ENCODE data around the gene MICAL2.
"Not testable (repeated sequence)": the region's sequence is repeated elsewhere in the genome, so short reads cannot be mapped to it uniquely, and the experiment has no call there.

MICAL2 gene

DNA sequence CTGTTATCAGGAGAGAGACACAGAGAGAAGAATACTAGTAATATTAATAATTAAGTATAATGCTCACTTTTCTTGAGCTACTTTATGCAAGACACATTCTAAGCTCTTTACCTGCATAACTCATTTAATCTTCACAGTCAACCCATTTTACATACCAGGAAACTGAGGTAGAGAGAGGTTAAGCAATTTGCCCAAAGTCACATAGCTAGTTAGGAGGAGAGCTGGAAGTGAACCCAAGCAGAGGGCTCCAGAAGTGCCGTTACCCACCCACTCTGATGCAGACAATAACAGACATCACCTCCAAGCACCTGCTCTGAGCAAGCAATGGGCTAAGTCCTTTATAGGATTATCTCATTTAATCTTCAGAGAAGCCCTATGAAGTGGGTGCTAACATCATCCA is 24.8 kb downstream of the MICAL2 start:
- Mint-ChIP-seq H3K9me3 (no peaks in the 10 kb centered on the region), H3K4me3 (no peak overlapping the region), H3K27ac (no peak overlapping the region), H3K27me3 (ENCODE audit: low read depth) (no peaks in the 10 kb centered on the region), H3K36me3 (ENCODE audit: low read depth) (peaks cover 16% of the 10 kb centered on the region), H3K4me1 (ENCODE audit: low read depth) (peaks cover 30% of the 10 kb centered on the region)
- DNase-seq (ENCODE audit: low spot score): no peak

- H3K27me3 Mint-ChIP-seq (ENCODE audit: low read depth): no peaks in the 10 kb centered on the region
- H3K36me3 Mint-ChIP-seq (ENCODE audit: low read depth): peaks cover 24% of the 10 kb centered on the region
- no peaks in the 10 kb centered on the region for H3K9me3 Mint-ChIP-seq
- no peak overlapping the region for H3K4me3 Mint-ChIP-seq
- DNase-seq (ENCODE audit: low spot score): no peak
- H3K4me1 Mint-ChIP-seq (ENCODE audit: low read depth): peaks cover 45% of the 10 kb centered on the region
- H3K27ac Mint-ChIP-seq: peak overlapping the region; percentile 45
Observed at GRCh38 chr11:12137005-12137690, 26.8 kb downstream of the MICAL2 start.

GRCh38 chr11:12137938-12138731 is 27.7 kb downstream of the MICAL2 start:
- Mint-ChIP-seq H3K27ac (peak overlapping the region; percentile 58), H3K36me3 (ENCODE audit: low read depth) (peaks cover 28% of the 10 kb centered on the region), H3K27me3 (ENCODE audit: low read depth) (no peaks in the 10 kb centered on the region), H3K4me3 (no peak overlapping the region), H3K9me3 (no peaks in the 10 kb centered on the region), H3K4me1 (ENCODE audit: low read depth) (peaks cover 52% of the 10 kb centered on the region)
- no peak for DNase-seq (ENCODE audit: low spot score)

DNA sequence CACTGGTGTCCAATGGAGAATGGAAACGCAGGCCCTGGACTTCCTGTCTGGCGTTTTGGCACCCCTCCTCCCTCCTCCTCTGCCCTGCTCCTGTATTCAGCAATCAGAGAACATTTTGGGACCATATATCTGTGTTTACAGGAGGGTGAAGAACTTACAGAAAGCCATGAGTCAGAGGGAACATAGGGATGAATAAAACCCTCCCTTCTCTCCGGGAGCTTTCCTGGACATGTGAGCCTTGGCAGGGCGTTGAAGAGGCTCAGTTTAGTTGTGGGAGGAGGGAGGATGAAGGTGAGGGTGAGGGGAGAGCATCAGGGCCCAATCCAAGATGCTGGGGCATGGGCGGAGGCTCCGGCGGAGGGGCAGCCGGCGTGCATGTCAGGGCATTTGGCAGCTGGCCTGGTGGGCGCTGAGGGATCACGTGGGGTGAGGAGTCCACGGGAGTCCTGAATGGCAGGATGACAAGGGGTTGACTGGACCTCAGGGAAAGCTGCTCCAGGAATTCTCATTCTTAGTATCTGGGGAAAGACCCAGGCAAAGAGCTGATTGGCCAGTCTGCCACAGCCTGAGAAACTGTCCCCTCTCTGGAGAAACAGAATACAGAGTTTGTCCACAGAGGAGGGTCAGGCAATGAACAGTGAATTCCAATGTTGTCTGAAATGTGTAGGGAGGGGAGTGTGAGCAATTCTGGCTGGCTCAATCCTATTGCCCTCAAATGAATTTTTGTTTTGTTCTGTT is 28.9 kb downstream of the MICAL2 start:
- Mint-ChIP-seq H3K27me3 (ENCODE audit: low read depth) (no peaks in the 10 kb centered on the region), H3K4me1 (ENCODE audit: low read depth) (peaks cover 51% of the 10 kb centered on the region), H3K9me3 (no peaks in the 10 kb centered on the region), H3K36me3 (ENCODE audit: low read depth) (peaks cover 28% of the 10 kb centered on the region), H3K27ac (no peak overlapping the region), H3K4me3 (no peak overlapping the region)
- no peak for DNase-seq (ENCODE audit: low spot score)

DNA sequence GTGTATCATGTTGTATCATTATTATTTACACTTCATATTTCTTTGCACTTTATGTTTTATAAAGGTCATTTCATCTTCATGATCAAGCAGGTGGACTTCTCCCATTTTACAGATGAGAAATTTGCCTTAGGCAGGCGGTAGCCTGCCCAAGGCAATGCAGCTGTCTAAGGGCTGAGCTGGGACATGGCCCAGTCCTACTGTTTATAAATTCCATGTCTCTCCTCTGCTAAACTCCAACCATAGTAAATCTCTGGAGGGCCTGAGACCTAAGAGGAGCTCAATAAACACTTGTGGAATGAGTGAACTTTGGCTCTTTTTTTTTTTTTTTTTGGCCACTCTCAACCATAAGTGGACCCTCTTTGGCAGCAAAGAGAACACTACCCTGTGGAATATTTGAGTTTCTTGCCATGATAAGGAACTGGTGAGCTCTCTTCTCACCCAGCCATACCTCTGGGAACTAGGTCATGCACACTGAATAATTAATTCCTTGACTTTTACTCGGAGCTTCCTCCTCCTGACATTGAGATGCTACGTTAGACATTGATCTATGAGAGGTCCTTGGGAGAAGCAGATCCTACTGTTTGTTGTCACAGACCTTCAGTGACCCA is 29.9 kb downstream of the MICAL2 start:
- H3K9me3 Mint-ChIP-seq: no peaks in the 10 kb centered on the region
- H3K4me3 Mint-ChIP-seq: no peak overlapping the region
- peaks cover 56% of the 10 kb centered on the region for H3K4me1 Mint-ChIP-seq (ENCODE audit: low read depth)
- no peak for DNase-seq (ENCODE audit: low spot score)
- no peaks in the 10 kb centered on the region for H3K27me3 Mint-ChIP-seq (ENCODE audit: low read depth)
- H3K36me3 Mint-ChIP-seq (ENCODE audit: low read depth): peaks cover 28% of the 10 kb centered on the region
- H3K27ac Mint-ChIP-seq: no peak overlapping the region

- H3K4me1 Mint-ChIP-seq (ENCODE audit: low read depth): peaks cover 61% of the 10 kb centered on the region
- H3K9me3 Mint-ChIP-seq: peaks cover 2% of the 10 kb centered on the region
- H3K36me3 Mint-ChIP-seq (ENCODE audit: low read depth): peaks cover 29% of the 10 kb centered on the region
- no peak overlapping the region for H3K4me3 Mint-ChIP-seq
- no peak for DNase-seq (ENCODE audit: low spot score)
- peak overlapping the region; percentile 28 for H3K27ac Mint-ChIP-seq
- no peaks in the 10 kb centered on the region for H3K27me3 Mint-ChIP-seq (ENCODE audit: low read depth)
Observed at GRCh38 chr11:12141283-12141682, 30.9 kb downstream of the MICAL2 start.

- peaks cover 3% of the 10 kb centered on the region for H3K9me3 Mint-ChIP-seq
- peaks cover 37% of the 10 kb centered on the region for H3K36me3 Mint-ChIP-seq (ENCODE audit: low read depth)
- H3K27ac Mint-ChIP-seq: peak overlapping the region; percentile 63
- H3K27me3 Mint-ChIP-seq (ENCODE audit: low read depth): no peaks in the 10 kb centered on the region
- H3K4me3 Mint-ChIP-seq: no peak overlapping the region
- no peak for DNase-seq (ENCODE audit: low spot score)
- H3K4me1 Mint-ChIP-seq (ENCODE audit: low read depth): peaks cover 62% of the 10 kb centered on the region
Observed at GRCh38 chr11:12142176-12142575, 31.8 kb downstream of the MICAL2 start.

DNA sequence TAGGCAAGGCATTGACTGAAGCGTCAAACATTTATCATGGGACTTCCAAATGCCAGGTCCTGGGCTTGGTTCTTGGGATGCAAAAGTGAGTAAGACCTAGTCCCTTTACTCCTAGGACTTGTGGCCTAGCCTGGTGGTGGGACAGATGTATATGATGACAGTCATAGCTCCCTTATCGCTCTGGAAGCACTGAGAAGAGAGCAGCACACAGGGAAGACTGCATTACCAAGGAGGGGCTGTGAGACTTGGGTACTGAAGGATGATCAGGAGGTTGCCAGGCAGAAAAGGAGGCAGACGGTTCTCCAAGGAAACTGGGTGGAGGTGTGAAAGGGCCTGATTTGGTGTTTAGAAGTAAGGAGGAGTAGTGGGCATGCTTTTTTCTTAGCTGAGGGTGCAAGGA is 32.5 kb downstream of the MICAL2 start:
- peak overlapping the region; percentile 62 for H3K4me3 Mint-ChIP-seq
- peaks cover 58% of the 10 kb centered on the region for H3K4me1 Mint-ChIP-seq (ENCODE audit: low read depth)
- peaks cover 40% of the 10 kb centered on the region for H3K36me3 Mint-ChIP-seq (ENCODE audit: low read depth)
- DNase-seq (ENCODE audit: low spot score): no peak
- H3K27me3 Mint-ChIP-seq (ENCODE audit: low read depth): no peaks in the 10 kb centered on the region
- H3K9me3 Mint-ChIP-seq: peaks cover 3% of the 10 kb centered on the region
- H3K27ac Mint-ChIP-seq: peak overlapping the region; percentile 80

- H3K4me1 Mint-ChIP-seq (ENCODE audit: low read depth): peaks cover 63% of the 10 kb centered on the region
- peak overlapping the region; percentile 80 for H3K27ac Mint-ChIP-seq
- peaks cover 3% of the 10 kb centered on the region for H3K9me3 Mint-ChIP-seq
- H3K36me3 Mint-ChIP-seq (ENCODE audit: low read depth): peaks cover 43% of the 10 kb centered on the region
- H3K4me3 Mint-ChIP-seq: peak overlapping the region; percentile 44
- no peaks in the 10 kb centered on the region for H3K27me3 Mint-ChIP-seq (ENCODE audit: low read depth)
- DNase-seq (ENCODE audit: low spot score): no peak
Observed at GRCh38 chr11:12143461-12144258, 33.3 kb downstream of the MICAL2 start.

GRCh38 chr11:12144330-12145174 is 34.2 kb downstream of the MICAL2 start:
- Mint-ChIP-seq H3K9me3 (peaks cover 3% of the 10 kb centered on the region), H3K36me3 (ENCODE audit: low read depth) (peaks cover 42% of the 10 kb centered on the region), H3K4me1 (ENCODE audit: low read depth) (peaks cover 71% of the 10 kb centered on the region), H3K27me3 (ENCODE audit: low read depth) (no peaks in the 10 kb centered on the region), H3K27ac (peak overlapping the region; percentile 80), H3K4me3 (peak overlapping the region; percentile 44)
- DNase-seq (ENCODE audit: low spot score): peak; percentile 38

DNA sequence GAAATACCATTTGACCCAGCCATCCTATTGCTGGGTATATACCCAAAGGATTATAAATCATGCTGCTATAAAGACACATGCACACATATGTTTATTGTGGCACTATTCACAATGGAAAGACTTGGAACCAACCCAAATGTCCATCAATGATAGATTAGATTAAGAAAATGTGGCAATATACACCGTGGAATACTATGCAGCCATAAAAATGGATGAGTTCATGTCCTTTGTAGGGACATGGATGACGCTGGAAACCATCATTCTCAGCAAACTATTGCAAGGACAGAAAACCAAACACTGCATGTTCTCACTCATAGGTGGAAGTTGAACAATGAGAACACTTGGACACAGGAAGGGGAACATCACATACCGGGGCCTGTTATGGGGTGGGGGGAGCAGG is 36.3 kb downstream of the MICAL2 start:
- not testable (repeated sequence) for H3K4me3 Mint-ChIP-seq; H3K27me3 Mint-ChIP-seq (ENCODE audit: low read depth); DNase-seq (ENCODE audit: low spot score); H3K9me3 Mint-ChIP-seq; H3K27ac Mint-ChIP-seq
- H3K4me1 Mint-ChIP-seq (ENCODE audit: low read depth): peaks cover 79% of the 10 kb centered on the region
- peaks cover 30% of the 10 kb centered on the region for H3K36me3 Mint-ChIP-seq (ENCODE audit: low read depth)

DNA sequence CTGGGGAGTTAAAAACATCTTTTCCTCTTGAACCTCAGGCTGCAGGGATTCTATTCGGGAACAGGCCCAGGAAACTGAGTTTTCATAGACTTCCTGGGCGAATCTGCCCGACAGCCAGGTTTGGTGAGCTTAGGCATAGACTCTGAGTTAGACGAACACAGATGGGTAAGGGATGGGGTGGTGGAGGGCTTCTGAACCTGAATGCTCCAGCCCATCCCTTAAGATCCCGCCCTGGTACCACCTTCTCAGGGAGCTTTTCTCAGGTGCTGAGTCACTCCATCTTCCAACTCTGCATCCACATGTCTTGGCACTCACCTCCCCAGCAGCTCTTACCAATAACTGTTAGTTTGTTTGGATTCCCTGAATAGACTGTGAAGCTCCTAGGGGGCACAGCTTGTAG is 37.4 kb downstream of the MICAL2 start:
- Mint-ChIP-seq H3K4me3 (peak overlapping the region; percentile 40), H3K9me3 (peaks cover 3% of the 10 kb centered on the region), H3K36me3 (ENCODE audit: low read depth) (peaks cover 28% of the 10 kb centered on the region), H3K27ac (peak overlapping the region; percentile 92), H3K4me1 (ENCODE audit: low read depth) (peaks cover 73% of the 10 kb centered on the region), H3K27me3 (ENCODE audit: low read depth) (no peaks in the 10 kb centered on the region)
- DNase-seq (ENCODE audit: low spot score): no peak
